OCI-LY7 (cell line): ENCODE results near the gene MTG1.

Experiments used
- CTCF ChIP-seq: fragments of 200-600 bp; sonication (generic); conservative IDR thresholded peaks from 2 replicates; pipeline ENCODE4 v1.5.1; 2014; ENCODE audit warnings: mild to moderate bottlenecking, antibody characterized with exemption, low read length, moderate library complexity, mixed read lengths
- EZH2phosphoT487 ChIP-seq: fragments of 200-600 bp; sonication (generic); IDR thresholded peaks from 2 replicates; pipeline ENCODE4 v1.6.1; 2018; ENCODE audit warnings: low read depth, borderline replicate concordance, mild to moderate bottlenecking, mixed run types, antibody characterized with exemption, low read length, moderate library complexity, mixed read lengths

GRCh38 chr10:133347710-133348517 lies 46.0 kb upstream of the MTG1 start:
- TF ChIP-seq CTCF (no peak), EZH2phosphoT487 (no peak)
